ENCODE data around the gene ZNF205.

Gene ZNF205

DNA sequence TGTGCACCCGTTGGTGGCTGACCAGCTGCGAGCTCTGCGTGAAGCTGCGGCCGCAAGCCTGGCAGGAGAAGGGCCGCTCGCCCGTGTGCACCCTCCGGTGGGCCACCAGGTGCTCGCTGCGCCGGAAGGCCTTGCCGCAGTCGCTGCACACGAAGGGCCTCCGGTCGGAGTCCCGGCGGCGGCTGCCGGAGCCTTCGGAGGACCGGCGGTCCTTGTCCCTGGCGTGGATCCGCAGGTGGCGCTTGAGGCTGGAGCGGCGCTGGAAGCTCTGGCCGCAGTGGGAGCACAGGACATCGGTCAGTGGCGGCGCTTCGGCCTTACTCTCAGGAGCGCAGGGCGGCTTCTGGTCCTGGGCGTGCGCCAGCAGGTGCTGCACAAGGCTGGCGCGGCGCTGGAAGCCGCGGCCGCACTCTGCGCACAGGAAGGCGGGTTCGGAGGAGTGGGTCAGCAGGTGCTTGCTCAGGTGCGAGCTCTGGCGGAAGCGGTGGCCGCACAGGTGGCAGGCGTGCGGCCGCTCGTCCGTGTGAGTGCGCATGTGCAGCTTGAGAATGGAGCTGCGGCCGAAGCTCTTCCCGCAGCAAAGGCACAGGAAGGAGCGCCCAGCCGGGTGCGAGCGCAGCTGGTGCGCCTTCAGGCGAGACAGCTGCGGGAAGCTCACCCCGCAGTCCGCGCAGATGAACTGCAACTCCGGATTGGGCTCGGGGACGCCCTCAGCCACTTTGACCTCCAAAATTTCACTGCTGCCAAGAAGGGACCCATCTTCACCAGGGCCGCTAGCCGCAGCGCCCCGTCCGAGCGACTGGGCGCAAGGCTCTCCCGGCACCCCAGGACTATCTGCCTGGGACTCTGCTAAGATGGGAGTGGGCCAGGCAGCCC is 22.4 kb upstream of the ZNF205 start:
- peaks cover 14 to 19% of the 10 kb centered on the region in 2 donors for H3K4me1 ChIP-seq (ENCODE audit: control insufficient read depth in 2 of 2, insufficient read depth in 1 of 2, low read depth in 1 of 2, low read length in 2 of 2)
- peak overlapping the region; percentile 63 for H2BK12ac ChIP-seq (ENCODE audit: low read length)
- H3K9me3 ChIP-seq (replicated peaks in 1 of 2; ENCODE audit: control insufficient read depth in 2 of 2, insufficient read depth in 1 of 2, low read depth in 1 of 2, low read length in 2 of 2): no peaks in the 10 kb centered on the region
- H2BK5ac ChIP-seq (ENCODE audit: low read length): no peak overlapping the region
- H3K27me3 ChIP-seq (ENCODE audit: control insufficient read depth in 3 of 3, insufficient read depth in 3 of 3, low read depth in 1 of 3, low read length in 3 of 3): peaks cover 0 to 8% (median 0%) of the 10 kb centered on the region in 3 experiments
- H3K4me3 ChIP-seq (ENCODE audit: low read length in 2 of 2): no peak overlapping the region
- H4K8ac ChIP-seq (ENCODE audit: low read depth, low read length): no peak overlapping the region
- H3K79me1 ChIP-seq (ENCODE audit: low read depth, low read length): peaks cover 1% of the 10 kb centered on the region
- H2BK120ac ChIP-seq (ENCODE audit: low read depth, low read length): no peak overlapping the region
- no peaks in the 10 kb centered on the region for H3K36me3 ChIP-seq (replicated peaks in 1 of 2; ENCODE audit: control insufficient read depth in 2 of 2, insufficient read depth in 2 of 2, low read length in 2 of 2)
- no peak overlapping the region for H3K18ac ChIP-seq (ENCODE audit: low read length)
- peak overlapping the region; percentile 35 for H2AK5ac ChIP-seq (ENCODE audit: low read depth, low read length)
- no peak overlapping the region for H4K91ac ChIP-seq (ENCODE audit: low read depth, low read length, poor library complexity)
- H3K27ac ChIP-seq (replicated peaks; ENCODE audit: low read length): no peak overlapping the region
- H3K14ac ChIP-seq (ENCODE audit: low read length): peak overlapping the region; percentile 56
- H2AFZ ChIP-seq (ENCODE audit: low read length): no peak overlapping the region
- no peak overlapping the region for H3K4ac ChIP-seq (ENCODE audit: low read length)
- H2BK15ac ChIP-seq (ENCODE audit: low read length): no peak overlapping the region
- no CpG with 5 or more reads among the region's 81 CpGs for WGBS, 2 donors (ENCODE audit: extremely low coverage in 2 of 2, insufficient read length in 2 of 2, insufficient replicate concordance in 1 of 2)
- H3K23ac ChIP-seq (ENCODE audit: low read depth, low read length, poor library complexity): no peak overlapping the region
- DNase-seq (ENCODE audit: low spot score): no peak
- no peak overlapping the region for H3K9ac ChIP-seq (ENCODE audit: low read depth, low read length, poor library complexity)
- H3K4me2 ChIP-seq (ENCODE audit: insufficient read depth, low read length, poor library complexity, severe bottlenecking): no peak overlapping the region

GRCh38 chr16:3091551-3091950 is 20.8 kb upstream of the ZNF205 start:
- Histone ChIP-seq H3K36me3 (replicated peaks in 1 of 2; ENCODE audit: control insufficient read depth in 2 of 2, insufficient read depth in 2 of 2, low read length in 2 of 2) (no peaks in the 10 kb centered on the region), H2AFZ (ENCODE audit: low read length) (no peak overlapping the region), H3K4me3 (ENCODE audit: low read length in 2 of 2) (no peak overlapping the region), H3K9ac (ENCODE audit: low read depth, low read length, poor library complexity) (no peak overlapping the region), H3K4me1 (ENCODE audit: control insufficient read depth in 2 of 2, insufficient read depth in 1 of 2, low read depth in 1 of 2, low read length in 2 of 2) (peaks cover 14 to 17% of the 10 kb centered on the region in 2 donors), H3K4ac (ENCODE audit: low read length) (no peak overlapping the region), H2BK15ac (ENCODE audit: low read length) (no peak overlapping the region), H3K27me3 (ENCODE audit: control insufficient read depth in 3 of 3, insufficient read depth in 3 of 3, low read depth in 1 of 3, low read length in 3 of 3) (peaks cover 0 to 5% (median 0%) of the 10 kb centered on the region in 3 experiments), H2AK5ac (ENCODE audit: low read depth, low read length) (no peak overlapping the region), H3K9me3 (replicated peaks in 1 of 2; ENCODE audit: control insufficient read depth in 2 of 2, insufficient read depth in 1 of 2, low read depth in 1 of 2, low read length in 2 of 2) (no peaks in the 10 kb centered on the region), H4K8ac (ENCODE audit: low read depth, low read length) (no peak overlapping the region), H2BK12ac (ENCODE audit: low read length) (no peak overlapping the region), H2BK5ac (ENCODE audit: low read length) (no peak overlapping the region), H3K23ac (ENCODE audit: low read depth, low read length, poor library complexity) (no peak overlapping the region), H3K4me2 (ENCODE audit: insufficient read depth, low read length, poor library complexity, severe bottlenecking) (no peak overlapping the region), H2BK120ac (ENCODE audit: low read depth, low read length) (no peak overlapping the region), H4K91ac (ENCODE audit: low read depth, low read length, poor library complexity) (no peak overlapping the region), H3K79me1 (ENCODE audit: low read depth, low read length) (no peaks in the 10 kb centered on the region), H3K18ac (ENCODE audit: low read length) (no peak overlapping the region), H3K27ac (replicated peaks; ENCODE audit: low read length) (no peak overlapping the region), H3K14ac (ENCODE audit: low read length) (no peak overlapping the region)
- DNase-seq (ENCODE audit: low spot score): no peak
- no CpG with 5 or more reads among the region's 8 CpGs for WGBS, 2 donors (ENCODE audit: extremely low coverage in 2 of 2, insufficient read length in 2 of 2, insufficient replicate concordance in 1 of 2)

GRCh38 chr16:3092501-3092941 is 19.9 kb upstream of the ZNF205 start:
- Histone ChIP-seq H3K9me3 (replicated peaks in 1 of 2; ENCODE audit: control insufficient read depth in 2 of 2, insufficient read depth in 1 of 2, low read depth in 1 of 2, low read length in 2 of 2) (no peaks in the 10 kb centered on the region), H2AK5ac (ENCODE audit: low read depth, low read length) (peak overlapping the region; percentile 82)
- no CpG with 5 or more reads among the region's 20 CpGs for WGBS, 2 donors (ENCODE audit: extremely low coverage in 2 of 2, insufficient read length in 2 of 2, insufficient replicate concordance in 1 of 2)

DNA sequence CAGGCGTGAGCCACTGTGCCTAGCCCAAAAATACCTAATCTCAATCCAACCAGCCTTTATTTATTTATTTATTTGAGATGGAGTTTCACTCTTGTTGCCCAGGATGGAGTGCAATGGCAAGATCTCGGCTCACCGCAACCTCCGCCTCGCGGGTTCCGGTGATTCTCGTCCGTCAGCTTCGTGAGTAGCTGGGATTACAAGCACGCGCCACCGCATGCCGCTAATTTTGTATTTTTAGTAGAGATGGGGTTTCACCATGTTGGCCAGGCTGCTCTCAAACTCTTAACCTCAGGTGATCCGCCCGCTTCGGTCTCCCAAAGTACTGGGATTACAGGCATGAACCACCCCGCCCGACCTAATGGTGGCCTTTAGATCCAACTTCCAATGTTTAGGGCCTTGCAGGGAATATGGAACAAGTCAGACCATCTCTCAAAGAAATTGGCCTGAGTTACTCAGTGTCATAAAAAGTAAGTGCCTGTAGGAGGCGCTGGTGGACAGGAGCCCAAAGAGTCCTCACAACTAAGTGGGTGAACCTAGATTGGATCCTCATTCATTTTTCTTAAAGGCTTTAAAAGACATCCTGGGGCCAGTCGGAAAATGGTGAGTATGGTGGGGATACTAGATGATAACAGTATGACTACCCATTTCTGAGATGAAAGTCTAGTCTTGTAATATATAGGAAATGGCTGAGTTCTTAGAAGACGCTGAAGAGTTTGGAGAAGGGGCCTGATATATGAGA is 17.9 kb upstream of the ZNF205 start:
- Histone ChIP-seq H2AFZ (ENCODE audit: low read length) (no peak overlapping the region), H4K8ac (ENCODE audit: low read depth, low read length) (no peak overlapping the region), H3K14ac (ENCODE audit: low read length) (no peak overlapping the region), H3K79me1 (ENCODE audit: low read depth, low read length) (no peaks in the 10 kb centered on the region), H3K36me3 (replicated peaks in 1 of 2; ENCODE audit: control insufficient read depth in 2 of 2, insufficient read depth in 2 of 2, low read length in 2 of 2) (no peaks in the 10 kb centered on the region), H2AK5ac (ENCODE audit: low read depth, low read length) (no peak overlapping the region), H2BK15ac (ENCODE audit: low read length) (no peak overlapping the region), H3K18ac (ENCODE audit: low read length) (no peak overlapping the region), H3K27ac (replicated peaks; ENCODE audit: low read length) (no peak overlapping the region), H3K23ac (ENCODE audit: low read depth, low read length, poor library complexity) (no peak overlapping the region), H3K27me3 (ENCODE audit: control insufficient read depth in 3 of 3, insufficient read depth in 3 of 3, low read depth in 1 of 3, low read length in 3 of 3) (peaks cover 0 to 20% (median 7%) of the 10 kb centered on the region in 3 experiments), H3K4ac (ENCODE audit: low read length) (no peak overlapping the region), H2BK120ac (ENCODE audit: low read depth, low read length) (no peak overlapping the region), H4K91ac (ENCODE audit: low read depth, low read length, poor library complexity) (no peak overlapping the region), H2BK12ac (ENCODE audit: low read length) (no peak overlapping the region), H3K9me3 (replicated peaks in 1 of 2; ENCODE audit: control insufficient read depth in 2 of 2, insufficient read depth in 1 of 2, low read depth in 1 of 2, low read length in 2 of 2) (peaks cover 0 to 2% of the 10 kb centered on the region in 2 donors), H3K4me2 (ENCODE audit: insufficient read depth, low read length, poor library complexity, severe bottlenecking) (no peak overlapping the region), H3K4me1 (ENCODE audit: control insufficient read depth in 2 of 2, insufficient read depth in 1 of 2, low read depth in 1 of 2, low read length in 2 of 2) (peaks cover 18 to 23% of the 10 kb centered on the region in 2 donors), H3K9ac (ENCODE audit: low read depth, low read length, poor library complexity) (no peak overlapping the region), H2BK5ac (ENCODE audit: low read length) (no peak overlapping the region), H3K4me3 (ENCODE audit: low read length in 2 of 2) (no peak overlapping the region)
- no peak for DNase-seq (ENCODE audit: low spot score)
- no CpG with 5 or more reads among the region's 22 CpGs for WGBS, 2 donors (ENCODE audit: extremely low coverage in 2 of 2, insufficient read length in 2 of 2, insufficient replicate concordance in 1 of 2)

More at GRCh38 chr16:3092501-3092941, 19.9 kb upstream of the ZNF205 start:
- Histone ChIP-seq H2AFZ (ENCODE audit: low read length) (peak overlapping the region; percentile 58), H2BK5ac (ENCODE audit: low read length) (no peak overlapping the region), H2BK12ac (ENCODE audit: low read length) (no peak overlapping the region), H3K4me3 (ENCODE audit: low read length in 2 of 2) (no peak overlapping the region), H4K91ac (ENCODE audit: low read depth, low read length, poor library complexity) (no peak overlapping the region), H2BK15ac (ENCODE audit: low read length) (peak overlapping the region; percentile 67), H3K18ac (ENCODE audit: low read length) (peak overlapping the region; percentile 65), H3K36me3 (replicated peaks in 1 of 2; ENCODE audit: control insufficient read depth in 2 of 2, insufficient read depth in 2 of 2, low read length in 2 of 2) (no peaks in the 10 kb centered on the region), H4K8ac (ENCODE audit: low read depth, low read length) (no peak overlapping the region), H3K4me1 (ENCODE audit: control insufficient read depth in 2 of 2, insufficient read depth in 1 of 2, low read depth in 1 of 2, low read length in 2 of 2) (peaks cover 9 to 11% of the 10 kb centered on the region in 2 donors), H3K4ac (ENCODE audit: low read length) (no peak overlapping the region), H3K23ac (ENCODE audit: low read depth, low read length, poor library complexity) (peak overlapping the region; percentile 43), H3K79me1 (ENCODE audit: low read depth, low read length) (no peaks in the 10 kb centered on the region), H3K9ac (ENCODE audit: low read depth, low read length, poor library complexity) (no peak overlapping the region), H3K27me3 (ENCODE audit: control insufficient read depth in 3 of 3, insufficient read depth in 3 of 3, low read depth in 1 of 3, low read length in 3 of 3) (peaks cover 0 to 5% (median 3%) of the 10 kb centered on the region in 3 experiments), H3K27ac (replicated peaks; ENCODE audit: low read length) (no peak overlapping the region), H3K14ac (ENCODE audit: low read length) (no peak overlapping the region), H2BK120ac (ENCODE audit: low read depth, low read length) (no peak overlapping the region), H3K4me2 (ENCODE audit: insufficient read depth, low read length, poor library complexity, severe bottlenecking) (no peak overlapping the region)
- no peak for DNase-seq (ENCODE audit: low spot score)
